Stimulated activated CD8-positive, alpha-beta memory T cell treated with anti-CD3 and anti-CD28 coated beads, Interleukin-7, amount 100 ng/mL, for 24 hours (primary cell): ENCODE measurements around the gene TNNC1.

Experiments
- DNase-seq: peaks from one replicate; pipeline ENCODE4 v3.0.0-alpha.2; 2020; ENCODE audit warnings: low read depth

The TNNC1 gene

DNA sequence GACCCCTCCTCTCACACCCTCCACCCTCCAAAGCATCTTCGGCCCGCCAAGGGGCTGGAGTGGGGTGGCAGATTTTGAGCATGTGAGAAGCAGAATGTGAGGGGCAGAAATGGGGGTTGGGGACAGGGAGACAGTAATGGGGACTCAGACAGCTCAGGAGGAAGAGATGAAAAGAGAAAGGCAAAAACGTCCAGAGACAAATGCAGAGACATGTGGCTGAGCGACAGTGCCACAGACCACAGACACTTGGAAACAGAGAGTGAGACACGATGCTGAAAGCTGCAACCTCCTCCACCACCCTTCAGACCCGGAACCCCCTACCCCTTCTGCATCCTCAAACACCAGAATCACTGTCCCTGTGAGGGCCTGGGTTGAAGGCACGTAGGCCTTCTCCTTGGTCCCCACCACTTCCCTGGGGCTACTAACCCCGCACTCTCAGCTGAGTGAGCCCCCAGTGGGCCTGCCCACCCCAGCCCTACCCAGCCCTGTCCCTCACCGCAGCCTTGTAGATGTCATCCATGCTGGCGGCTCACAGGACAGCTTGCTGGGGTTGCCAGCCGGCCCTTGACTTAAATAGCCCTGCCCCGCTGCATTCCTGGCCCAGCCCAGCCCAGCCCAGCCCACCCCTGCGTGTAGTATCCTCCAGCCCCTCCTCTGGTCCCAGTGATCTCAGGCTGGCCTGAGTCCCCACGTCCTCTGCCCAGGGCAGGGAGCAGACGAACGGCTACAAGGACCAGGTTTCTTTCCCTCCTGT, at the start of gene TNNC1:
TSS of gene TNNC1 (minus strand) at position 546 of the 754 bp plus-strand sequence. CDS start at position 520, 26 bp downstream.
- DNase-seq, result no peak

DNA sequence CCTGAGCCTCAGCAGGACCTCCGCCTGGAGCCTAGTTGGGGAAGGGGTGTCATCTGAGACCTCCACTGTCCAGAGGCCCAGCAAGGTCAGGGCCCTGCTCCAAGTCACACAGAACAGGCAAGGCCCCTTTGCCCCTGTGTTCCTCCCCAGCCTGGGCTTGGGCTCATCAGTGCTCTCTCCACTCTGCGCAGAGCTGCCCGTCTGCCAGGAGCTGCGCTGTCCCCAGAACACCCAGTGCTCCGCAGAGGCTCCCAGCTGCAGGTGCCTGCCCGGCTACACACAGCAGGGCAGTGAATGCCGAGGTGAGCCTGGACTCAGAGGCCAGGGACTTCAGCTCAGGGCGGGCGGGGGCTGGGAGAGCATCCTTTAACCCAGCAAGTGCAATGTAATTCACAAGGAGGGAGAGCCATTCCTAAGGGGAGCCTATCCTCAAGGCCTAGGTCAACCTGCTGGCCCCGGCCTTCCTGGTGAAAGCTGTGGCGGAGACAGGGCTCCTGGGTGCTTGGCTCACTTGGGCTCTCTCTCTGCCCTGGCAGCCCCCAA, 49.0 kb upstream of the TNNC1 start:
- DNase-seq, result no peak

DNA sequence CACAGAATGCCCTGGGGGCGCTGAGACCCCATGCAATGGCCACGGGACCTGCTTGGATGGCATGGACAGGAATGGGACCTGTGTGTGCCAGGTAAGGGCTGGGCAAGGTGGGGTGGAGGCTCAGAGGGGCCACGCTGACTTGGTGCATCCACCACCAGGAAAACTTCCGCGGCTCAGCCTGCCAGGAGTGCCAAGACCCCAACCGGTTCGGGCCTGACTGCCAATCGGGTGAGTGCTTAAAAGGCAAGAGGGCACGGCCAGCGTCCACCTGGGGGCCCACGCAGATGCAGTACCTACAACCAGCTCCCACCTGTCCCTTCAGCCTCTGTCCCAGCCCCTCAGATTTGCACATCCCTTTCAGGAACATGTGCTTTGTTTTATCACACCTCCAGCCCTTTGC, 48.2 kb upstream of the TNNC1 start:
- DNase-seq, result no peak

DNA sequence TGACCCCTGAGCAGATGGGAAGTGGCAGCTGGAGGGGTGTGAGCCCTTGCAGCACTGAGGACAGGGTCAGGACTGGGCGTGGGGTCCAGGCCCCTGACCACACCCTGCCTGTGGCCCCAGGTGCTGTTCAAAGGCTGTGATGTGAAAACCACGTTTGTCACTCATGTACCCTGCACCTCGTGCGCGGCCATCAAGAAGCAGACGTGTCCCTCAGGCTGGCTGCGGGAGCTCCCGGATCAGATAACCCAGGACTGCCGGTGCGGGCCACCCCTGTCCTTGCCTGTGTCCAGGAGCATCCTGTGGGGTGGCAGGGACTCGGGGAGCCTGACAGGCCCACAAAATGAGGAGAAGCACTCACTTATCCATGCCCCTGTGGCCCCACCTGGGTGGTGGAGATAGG, 47.2 kb upstream of the TNNC1 start:
- no peak for DNase-seq

DNA sequence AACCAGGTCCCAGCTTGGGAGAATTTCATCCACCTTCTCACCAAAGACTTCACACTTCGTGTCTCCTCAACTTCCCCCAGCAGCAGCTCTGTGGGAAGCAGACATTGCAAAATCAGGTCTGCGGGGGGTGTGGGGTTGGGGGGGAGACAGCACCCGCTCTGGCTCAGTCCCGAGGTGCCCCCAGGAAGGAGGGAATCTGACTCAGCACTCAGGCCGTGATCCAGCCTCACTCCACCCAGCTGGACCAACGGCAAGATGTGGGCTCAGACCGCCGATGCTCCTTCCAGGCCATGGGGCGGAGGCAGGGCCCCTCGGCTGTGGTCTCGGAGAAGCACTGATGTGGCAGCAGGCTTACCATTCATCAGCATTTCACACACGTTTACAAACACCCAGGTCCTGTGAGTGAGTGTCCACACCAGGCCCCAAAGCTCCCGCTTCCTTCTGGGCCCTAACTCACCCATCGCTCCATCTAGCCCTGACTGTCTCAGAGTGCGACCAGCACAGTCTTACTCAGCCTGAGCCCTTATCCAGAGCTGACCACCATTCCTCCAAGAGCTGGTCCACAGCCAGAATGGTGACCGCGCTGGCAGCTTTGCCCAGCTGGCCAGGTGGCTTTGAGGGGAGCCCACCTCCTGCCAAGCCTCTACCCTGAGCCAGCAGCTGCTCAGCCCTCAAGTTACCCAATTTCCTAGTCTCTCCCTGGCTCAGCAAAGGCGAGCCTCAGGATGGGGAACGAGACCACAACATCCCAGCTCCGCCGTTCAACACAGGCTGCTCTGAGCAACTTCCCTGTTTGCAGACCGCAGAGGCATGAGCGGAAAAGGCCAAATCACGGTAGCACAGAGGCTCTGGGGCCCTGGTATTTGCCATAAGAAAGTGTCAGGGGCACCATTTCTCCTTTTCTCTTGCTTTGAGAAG, 44.6 kb upstream of the TNNC1 start:
- no peak for DNase-seq

DNA sequence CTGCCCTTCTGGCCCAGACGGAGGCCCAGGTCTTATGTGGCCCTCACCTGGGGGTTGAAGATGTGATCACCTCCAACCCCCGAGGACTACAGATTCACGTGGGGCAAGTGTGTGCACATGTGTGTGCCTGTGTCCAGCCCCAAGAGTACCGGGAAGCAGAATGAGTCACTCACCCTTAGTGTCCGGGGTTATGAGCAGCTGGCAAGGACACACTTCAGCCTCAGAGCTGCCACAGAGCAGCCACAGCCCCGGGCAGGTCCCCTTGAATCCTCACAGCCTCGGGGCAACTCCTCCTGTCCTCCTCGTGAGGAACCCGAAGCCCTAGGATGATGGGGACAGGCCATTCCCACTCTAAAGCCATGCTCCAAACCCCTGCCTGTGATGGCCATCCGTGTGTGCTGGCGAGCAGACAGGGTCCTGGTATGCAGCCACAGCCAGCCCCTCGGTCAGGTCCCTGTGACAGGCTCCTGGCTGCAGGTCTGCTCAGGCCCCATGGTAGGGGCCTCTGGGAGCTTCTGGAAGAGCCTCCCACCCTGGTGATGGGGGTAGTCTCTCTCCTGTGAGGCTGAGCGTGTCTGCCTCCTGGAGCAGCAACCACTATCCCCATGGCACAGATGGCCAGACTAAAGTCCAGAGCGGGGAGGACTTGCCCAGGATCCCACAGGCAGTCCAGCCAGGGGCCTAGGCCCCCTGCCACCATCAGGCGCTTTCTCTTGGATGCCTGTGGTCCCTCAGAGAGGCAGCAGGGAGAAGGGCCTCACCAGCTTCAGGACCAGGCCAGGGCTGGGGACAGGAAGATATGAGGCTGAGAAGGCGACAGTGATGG, 42.1 kb upstream of the TNNC1 start:
- no peak for DNase-seq

DNA sequence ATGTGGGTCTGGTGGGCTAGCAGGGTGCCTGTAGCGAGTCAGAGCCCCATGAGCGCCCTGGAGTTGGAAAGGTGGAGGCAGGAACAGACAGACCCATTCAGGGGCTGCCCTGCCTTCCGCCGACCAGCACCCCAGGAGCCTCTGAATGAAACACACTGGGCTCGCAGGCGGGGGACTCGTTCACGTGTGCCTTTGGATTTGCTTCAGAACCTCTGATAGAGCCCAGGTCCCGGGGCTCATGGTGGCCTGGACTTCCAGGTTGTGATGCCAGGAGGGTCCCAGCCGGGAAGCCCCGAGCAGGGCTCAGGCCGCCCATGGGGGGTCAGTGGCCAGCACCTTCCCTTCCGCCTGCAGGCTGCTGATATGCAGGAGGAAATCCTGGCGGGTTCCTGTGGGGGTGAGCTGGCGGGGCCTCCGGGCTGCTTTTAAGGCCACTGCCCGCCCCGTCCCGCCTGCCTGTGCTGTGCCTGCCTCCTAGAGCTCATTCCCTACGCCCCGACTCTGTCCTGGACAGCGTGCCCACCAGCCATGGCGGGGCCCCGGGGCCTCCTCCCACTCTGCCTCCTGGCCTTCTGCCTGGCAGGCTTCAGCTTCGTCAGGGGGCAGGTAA, 41.1 kb upstream of the TNNC1 start, which contains the start of gene STAB1:
TSS of gene STAB1 (plus strand) at position 453 of the 610 bp plus-strand sequence. CDS start at position 529, 76 bp downstream.
- DNase-seq, result no peak

DNA sequence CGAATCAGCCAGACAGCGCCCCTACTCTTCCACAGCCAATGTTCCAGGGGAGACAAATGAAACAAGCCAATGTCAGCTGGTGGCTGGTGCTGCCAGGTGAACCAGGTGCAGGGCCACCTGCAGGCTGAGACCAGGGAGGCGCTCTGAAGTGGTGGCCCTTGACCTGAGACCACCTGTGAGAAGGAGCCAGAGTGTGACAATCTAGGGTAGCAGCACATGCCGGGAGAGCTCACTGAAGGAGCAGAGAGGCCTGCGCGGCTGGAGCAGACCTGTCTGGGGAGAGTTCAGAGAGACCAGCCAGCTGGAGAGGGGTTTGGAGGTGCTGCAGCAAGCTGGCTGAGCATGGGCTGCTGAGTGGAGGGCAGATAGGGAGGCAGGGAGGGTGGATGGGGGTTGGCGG, 40.6 kb upstream of the TNNC1 start:
- no peak for DNase-seq

DNA sequence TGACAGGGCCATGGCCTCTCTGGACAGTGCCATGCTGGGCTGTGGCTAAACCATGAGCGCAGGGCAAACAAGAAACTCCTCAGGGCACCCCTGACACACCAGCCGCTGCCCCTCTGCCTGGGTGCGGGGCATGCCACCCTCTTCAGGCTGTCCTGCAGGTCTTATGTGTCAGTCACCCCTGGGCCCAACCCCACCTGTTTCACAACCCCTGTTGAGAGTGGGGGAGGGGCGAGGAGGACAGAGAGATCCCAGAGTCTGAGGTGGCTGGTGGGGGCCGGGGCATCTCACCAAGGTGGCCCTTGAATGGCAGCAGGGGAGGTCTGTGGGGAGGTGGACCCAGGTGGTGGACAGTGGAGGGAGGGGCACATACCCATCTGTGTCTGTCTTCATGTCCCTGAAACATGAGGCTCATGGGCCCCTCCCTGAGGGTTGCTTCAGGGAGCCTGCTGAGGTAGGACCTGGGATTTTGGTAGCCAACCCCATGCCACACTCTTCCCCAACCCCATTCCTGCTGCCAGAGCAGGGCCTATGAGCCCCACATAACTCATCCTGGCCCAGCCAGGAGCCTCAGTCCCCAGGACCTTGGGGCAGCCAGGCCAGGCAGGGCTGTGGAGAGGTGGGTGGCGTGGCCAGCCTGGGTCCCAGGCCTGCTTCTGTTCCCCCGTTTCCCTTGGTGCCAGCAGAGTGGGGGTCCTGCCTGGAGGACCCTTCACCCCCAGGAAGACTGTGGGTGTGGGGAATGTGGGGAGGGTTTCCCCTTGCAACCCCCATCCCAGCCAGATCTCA, 39.6 kb upstream of the TNNC1 start:
- no peak for DNase-seq

DNA sequence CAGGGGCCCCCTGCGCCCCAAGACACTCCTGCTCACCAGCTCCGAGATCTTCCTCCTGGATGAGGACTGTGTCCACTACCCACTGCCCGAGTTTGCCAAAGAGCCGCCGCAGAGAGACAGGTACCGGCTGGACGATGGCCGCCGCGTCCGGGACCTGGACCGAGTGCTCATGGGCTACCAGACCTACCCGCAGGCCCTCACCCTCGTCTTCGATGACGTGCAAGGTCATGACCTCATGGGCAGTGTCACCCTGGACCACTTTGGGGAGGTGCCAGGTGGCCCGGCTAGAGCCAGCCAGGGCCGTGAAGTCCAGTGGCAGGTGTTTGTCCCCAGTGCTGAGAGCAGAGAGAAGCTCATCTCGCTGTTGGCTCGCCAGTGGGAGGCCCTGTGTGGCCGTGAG, 38.2 kb upstream of the TNNC1 start:
- DNase-seq, result no peak

DNA sequence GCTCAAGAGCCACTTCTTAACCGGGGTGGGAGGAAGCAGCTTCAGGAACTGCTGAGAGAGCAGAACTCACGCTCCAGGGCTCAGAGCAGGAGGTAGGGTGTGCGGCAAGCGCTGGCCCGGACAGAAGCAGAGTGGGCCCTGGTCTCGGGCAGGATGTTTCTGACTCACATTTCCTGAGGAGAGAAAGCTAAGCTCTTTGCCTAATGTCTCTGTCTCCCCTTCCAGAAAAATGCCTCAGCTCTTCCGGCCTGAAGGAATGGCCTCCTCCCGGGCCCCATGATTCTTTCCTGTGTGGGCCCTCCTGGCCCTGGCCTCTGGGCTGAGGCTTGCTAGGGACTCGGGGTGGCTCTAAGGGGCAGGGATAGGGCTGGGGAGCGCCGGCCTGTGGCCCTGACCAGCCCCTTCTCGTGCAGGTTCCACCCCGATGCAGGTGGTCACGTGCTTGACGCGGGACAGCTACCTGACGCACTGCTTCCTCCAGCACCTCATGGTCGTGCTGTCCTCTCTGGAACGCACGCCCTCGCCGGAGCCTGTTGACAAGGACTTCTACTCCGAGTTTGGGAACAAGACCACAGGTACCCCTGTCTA, 37.2 kb upstream of the TNNC1 start:
- no peak for DNase-seq

DNA sequence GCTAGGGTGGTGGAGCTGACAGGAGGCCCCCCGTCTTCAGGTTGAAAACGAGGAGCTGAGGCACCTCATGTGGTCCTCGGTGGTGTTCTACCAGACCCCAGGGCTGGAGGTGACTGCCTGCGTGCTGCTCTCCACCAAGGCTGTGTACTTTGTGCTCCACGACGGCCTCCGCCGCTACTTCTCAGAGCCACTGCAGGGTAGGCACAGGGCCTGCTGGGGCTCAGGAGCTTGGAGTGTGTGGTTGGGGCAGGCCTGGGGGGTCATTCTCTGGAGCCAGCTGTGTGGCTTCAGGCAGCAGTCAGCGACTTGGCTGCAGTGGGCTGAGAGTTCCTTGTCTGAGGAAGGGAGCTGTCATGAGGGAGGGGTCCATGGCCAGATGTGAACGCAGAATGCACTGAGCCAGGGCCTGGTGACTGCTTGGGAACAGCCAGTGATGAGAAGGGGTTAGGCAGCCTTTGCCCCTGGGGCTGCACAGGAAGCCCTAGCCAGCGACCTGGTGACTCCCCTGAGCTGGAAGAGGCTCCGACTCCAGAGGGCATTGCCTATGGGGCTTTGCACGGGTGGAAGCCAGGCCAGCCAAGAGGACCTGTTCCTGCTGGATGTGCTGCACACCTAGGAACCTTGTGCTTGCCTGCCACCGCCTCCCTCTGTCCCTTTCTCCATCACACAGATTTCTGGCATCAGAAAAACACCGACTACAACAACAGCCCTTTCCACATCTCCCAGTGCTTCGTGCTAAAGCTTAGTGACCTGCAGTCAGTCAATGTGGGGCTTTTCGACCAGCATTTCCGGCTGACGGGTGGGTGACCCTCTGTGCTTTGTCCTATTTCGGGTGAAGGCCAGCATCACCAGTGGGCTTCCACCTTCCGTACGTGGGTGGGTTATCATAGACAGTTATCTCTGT, 36.4 kb upstream of the TNNC1 start:
- DNase-seq, result no peak

DNA sequence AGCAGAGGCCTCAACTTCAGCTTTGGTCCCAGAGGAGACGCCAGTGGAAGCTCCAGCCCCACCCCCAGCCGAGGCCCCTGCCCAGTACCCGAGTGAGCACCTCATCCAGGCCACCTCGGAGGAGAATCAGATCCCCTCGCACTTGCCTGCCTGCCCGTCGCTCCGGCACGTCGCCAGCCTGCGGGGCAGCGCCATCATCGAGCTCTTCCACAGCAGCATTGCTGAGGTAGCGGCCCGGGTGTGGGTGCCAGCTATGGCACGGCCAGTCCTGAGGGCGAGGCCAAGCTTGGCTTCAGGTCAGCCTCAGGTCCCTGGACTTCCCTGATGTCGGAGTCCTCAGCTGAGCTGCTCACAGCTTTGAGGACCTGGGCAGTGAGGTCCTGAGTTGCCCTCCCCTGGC, 35.6 kb upstream of the TNNC1 start:
- no peak for DNase-seq

DNA sequence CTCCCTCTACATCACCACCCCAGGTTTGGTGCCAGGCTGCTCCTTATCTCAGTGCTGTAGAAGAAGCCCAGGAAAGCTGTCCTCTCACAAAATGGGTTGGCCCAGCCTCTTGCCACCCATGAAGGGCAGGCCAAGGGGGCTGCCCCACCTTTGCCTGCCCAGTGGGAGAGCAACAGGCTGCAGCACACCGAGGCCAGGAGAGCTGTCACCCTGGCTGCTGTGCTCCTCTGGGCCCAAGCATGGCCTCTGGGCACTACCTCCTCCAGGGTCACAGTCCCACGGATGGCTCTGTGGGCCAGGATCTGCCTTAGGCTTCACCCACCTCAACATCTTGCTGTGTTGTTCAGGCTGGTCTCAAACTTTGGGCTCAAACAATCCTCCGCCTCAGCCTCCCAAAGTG, 34.9 kb upstream of the TNNC1 start:
- DNase-seq, result no peak

DNA sequence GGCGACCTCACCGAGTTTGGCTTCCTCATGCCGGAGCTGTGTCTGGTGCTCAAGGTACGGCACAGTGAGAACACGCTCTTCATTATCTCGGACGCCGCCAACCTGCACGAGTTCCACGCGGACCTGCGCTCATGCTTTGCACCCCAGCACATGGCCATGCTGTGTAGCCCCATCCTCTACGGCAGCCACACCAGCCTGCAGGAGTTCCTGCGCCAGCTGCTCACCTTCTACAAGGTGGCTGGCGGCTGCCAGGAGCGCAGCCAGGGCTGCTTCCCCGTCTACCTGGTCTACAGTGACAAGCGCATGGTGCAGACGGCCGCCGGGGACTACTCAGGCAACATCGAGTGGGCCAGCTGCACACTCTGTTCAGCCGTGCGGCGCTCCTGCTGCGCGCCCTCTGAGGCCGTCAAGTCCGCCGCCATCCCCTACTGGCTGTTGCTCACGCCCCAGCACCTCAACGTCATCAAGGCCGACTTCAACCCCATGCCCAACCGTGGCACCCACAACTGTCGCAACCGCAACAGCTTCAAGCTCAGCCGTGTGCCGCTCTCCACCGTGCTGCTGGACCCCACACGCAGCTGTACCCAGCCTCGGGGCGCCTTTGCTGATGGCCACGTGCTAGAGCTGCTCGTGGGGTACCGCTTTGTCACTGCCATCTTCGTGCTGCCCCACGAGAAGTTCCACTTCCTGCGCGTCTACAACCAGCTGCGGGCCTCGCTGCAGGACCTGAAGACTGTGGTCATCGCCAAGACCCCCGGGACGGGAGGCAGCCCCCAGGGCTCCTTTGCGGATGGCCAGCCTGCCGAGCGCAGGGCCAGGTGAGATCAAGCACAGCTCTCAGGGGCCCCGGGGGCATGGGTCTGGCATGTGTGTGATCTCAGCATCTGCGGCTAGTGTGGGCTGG, 34.2 kb upstream of the TNNC1 start:
- DNase-seq, result no peak

DNA sequence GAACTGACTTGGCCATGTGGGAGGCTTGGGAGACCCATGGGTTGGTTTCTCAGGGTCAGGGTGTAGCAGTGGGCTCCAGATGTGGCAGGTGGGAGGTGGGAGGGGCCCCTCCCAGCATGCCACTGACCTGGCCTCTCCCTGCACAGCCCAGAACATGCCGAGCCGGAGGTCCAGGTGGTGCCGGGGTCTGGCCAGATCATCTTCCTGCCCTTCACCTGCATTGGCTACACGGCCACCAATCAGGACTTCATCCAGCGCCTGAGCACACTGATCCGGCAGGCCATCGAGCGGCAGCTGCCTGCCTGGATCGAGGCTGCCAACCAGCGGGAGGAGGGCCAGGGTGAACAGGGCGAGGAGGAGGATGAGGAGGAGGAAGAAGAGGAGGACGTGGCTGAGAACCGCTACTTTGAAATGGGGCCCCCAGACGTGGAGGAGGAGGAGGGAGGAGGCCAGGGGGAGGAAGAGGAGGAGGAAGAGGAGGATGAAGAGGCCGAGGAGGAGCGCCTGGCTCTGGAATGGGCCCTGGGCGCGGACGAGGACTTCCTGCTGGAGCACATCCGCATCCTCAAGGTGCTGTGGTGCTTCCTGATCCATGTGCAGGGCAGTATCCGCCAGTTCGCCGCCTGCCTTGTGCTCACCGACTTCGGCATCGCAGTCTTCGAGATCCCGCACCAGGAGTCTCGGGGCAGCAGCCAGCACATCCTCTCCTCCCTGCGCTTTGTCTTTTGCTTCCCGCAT, 33.4 kb upstream of the TNNC1 start:
- DNase-seq, result no peak

DNA sequence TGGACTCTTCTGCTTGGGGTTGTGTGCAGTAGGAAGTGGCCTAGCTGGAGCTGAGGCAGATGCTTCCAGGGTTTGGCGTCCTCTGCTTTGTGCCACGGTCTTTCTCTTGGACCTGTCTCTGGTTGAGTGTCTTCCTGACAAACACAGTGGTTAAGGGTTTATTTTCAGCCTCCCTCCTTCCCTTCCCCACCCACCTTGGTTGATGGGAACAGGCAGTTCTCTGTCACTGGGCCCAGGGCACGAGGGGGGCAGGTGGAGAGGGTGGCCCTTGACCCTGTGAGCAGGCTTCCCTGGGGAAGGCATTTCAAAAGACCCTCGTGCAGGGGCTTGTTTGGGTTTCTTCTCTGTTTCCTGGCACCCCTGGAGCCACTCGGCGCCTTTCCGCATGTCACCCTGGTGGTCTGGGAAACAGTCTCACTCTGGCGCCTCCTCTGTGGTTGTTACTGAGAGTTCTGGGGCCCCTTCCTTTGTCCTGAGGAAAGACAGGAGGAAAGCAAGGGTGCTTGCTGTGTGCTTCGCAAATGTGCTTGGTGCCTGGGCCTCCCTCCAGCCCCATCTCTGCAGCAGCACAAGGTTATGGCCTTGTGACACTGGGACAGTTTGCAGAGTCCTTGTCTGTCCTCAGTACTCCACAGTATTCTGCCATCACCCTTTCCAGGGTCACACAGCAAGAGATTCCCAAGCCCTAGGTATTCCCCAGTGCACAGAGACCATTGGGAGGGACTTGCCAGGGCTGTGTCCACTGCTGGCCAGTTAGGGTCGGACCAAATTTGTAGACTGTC, 31.0 kb upstream of the TNNC1 start:
- DNase-seq, result no peak
